Suppressor macrophage treated with lipopolysaccharide for 4 hours (primary cell): ENCODE data around the gene PDE4B.
"Not testable (repeated sequence)": the region's sequence is repeated elsewhere in the genome, so short reads cannot be mapped to it uniquely, and the experiment has no call there.

Experiments used
- DNase-seq: peaks from one replicate; pipeline ENCODE4 v3.0.0-alpha.2; 2020

The PDE4B gene

DNA sequence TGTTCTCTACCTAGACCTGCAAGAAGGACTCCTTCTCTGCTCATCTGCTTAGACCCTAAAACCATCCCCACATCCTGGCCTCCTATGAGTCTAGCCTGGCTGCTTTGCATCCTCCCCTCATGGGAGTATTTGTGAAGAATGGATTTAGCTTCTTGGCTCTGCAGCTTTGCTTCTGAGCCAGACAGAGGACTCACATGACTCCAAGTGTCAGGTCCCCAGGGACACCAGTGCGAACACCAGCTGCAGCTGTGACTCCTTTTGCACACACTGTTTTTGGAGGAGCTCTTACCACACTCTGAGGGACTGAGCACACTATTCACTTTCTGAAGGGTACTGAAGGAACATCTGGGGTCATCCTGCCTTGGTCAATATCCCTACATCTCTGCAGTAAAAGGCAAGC lies 609.5 kb downstream of the PDE4B start:
- DNase-seq = no peak

DNA sequence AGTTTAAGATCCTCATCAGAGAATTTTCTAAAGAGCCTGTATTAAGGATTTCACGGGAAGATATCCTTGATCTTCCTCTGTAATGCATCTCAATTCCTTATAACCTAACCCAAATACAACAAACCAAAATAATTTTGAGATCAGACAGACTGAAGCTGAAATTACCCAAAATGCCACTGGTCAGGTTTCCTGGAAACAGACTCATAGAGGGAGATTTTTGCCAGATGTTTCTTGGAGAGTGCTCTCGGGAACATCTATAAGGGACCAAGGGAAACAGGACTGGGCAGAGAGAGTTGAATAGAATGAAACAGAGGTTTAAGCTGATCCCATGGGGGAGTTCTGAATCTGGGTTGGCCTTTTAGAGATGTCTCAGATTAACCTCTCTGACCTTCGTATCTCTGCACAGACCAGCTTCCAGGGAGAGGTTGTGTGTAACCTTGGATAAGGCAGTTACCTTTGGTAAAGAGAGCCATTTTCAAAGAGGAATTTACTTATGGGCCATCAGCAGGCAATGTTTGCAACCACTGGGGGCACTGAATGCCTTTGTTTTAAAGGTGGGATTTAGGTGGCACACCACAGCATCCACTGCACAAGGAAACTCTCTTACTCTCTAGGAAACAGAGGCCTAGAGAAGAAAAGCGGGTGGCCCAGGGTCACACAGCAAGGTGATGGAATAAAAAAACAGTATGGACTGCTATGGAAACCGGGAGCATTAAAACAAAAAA lies 610.5 kb downstream of the PDE4B start:
- DNase-seq = no peak

DNA sequence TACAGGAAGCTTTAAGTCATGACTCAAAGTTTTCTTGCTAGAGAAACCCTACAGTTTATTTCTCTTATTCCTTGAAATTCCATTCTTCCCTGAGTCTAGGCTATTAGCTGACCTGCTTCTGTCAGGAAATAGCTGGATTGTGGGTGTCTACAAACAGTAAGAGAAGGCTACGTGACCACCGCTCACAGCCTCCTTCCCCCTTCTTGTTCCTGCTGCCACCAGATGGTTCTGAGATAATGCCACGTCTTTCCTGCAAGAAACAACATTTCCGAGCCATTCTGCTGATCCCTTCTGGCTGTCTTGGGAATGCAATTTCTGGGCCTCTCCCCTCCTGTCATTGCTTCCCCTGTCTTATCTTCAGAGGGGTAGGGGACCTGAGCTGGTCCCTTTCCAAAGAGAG lies 612.4 kb downstream of the PDE4B start:
- DNase-seq = peak; percentile 12

DNA sequence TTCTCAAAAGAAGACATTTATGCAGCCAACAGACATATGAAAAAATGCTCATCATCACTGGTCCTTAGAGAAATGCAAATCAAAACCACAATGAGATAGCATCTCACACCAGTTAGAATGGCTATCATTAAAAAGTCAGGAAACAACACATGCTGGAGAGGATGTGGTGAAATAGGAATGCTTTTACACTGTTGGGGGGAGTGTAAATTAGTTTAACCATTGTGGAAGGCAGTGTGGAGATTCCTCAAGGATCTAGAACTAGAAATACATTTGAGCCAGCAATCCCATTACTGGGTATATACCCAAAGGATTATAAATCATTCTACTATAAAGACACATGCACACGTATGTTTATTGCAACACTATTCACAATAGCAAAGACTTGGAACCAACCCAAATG lies 618.8 kb downstream of the PDE4B start:
- not testable (repeated sequence) for DNase-seq

DNA sequence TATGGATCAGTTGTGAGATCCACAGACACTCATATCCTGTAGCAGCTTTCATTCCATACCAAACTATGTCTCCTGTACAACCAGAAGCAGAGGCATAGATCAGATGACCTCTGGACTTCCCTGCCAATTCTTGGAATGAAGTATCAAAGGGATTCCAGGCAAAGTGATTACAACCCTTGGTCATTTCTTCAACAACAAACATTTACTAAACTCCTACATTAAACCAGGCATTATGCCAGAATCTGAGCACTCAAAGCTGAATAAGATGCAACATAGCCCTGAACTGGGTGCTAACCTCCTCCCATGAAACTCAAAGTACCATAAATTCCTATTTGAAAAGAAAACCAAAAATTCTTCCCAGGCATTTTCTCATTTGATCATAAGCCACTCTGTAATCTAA lies 620.0 kb downstream of the PDE4B start:
- DNase-seq = no peak

DNA sequence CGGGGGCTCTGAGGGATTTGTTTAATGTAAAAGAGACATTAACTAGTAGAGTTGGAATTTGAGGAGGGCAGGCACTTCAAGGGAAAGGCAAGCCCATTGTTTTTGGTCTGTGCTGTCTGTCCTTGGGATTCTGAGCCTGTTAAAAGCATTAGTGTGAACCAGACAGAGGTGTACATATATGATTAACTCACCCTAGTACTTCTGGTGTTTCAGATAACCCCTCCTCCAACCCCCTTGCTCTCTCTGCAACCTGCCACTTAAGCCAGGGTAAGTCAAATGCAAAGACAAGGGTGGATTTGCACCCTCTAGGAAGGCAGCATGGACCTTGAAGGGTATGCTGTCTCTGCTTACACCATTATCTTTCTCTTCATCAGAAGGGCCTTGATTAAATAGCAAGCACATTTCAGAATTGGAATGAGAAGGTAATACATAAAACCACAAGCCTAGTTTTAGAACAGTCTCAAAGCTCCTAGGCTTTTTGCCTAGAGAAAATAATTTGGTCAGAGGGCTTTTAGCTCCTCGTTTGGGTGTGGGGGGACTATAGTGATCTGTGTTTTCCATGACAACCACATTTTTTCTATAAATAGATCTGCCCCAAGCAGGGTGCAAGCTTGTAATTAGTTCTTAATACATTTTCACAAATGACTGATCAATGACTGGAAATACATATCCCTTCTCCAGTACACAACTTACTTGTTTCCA lies 620.6 kb downstream of the PDE4B start:
- no peak for DNase-seq

DNA sequence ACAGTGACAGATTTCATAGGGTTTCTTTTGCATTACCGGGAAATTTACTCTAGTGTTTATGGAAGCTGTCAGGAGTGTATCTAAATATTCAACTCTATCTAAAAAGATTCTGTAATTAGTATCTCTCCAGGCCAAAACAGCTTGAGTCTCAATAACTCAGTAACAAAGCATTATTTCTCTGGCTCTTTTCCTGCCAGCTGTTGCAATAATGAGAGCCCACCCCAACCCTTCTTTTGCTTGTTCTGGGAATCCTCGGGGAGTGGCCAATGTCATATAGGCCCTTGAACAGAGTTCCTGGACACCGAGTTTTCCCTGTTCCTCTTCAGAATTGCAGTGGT lies 621.1 kb downstream of the PDE4B start:
- DNase-seq = no peak

DNA sequence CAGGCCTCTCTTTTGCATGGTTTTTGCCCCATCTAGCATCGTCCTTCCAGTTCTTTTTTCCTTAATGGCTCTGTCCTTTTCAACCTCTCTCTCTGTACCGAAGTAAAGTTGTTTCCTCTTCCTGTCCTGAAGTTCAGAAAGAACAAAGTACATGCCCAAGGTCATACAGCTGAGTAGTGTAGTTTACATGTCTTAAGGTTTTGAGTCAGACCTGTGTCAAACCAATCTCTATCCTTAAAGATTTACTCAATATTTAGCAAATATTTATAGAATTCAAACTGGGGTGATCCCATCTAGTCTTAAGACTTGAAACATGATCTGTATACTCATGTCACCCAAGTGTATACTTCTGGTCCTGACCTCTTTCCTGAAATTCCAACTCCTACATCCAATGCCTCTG lies 622.6 kb downstream of the PDE4B start:
- no peak for DNase-seq

DNA sequence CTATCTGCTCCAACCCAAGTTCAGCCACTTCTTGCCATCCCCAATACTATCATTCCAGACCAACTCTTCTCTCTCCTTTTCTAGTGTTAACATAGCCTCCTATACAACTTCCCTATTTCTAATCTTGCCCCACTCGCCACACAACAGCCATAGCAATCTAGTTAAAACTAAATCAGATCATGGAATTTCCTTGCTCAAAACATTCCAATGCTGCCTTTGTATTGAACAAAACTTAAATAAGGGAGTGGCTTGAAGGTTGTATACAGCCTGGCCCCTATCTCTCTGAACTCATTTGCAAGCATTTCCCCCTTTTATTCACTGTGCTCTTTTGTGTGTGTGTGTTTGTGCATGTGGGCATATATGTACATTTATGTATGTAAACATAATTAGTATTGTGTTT lies 623.2 kb downstream of the PDE4B start:
- DNase-seq = peak; percentile 40

DNA sequence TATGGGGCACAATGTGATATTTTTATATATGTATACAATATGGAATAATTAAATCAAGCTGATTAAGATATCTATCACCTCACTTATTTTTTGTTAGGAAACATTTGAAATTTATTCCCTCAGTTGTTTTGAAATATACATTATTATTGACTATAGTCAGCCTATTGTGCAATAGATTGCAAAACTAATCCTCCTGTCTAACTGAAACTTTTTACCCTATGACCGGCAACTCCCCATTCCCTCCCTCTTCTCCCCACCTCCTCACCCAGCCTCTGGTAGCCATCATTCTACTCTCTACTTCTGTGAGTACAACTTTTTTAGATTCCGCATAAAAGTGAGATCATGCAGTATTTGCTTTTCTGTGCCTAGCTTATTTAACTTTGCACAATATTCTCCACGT lies 623.6 kb downstream of the PDE4B start:
- DNase-seq = peak; percentile 87

DNA sequence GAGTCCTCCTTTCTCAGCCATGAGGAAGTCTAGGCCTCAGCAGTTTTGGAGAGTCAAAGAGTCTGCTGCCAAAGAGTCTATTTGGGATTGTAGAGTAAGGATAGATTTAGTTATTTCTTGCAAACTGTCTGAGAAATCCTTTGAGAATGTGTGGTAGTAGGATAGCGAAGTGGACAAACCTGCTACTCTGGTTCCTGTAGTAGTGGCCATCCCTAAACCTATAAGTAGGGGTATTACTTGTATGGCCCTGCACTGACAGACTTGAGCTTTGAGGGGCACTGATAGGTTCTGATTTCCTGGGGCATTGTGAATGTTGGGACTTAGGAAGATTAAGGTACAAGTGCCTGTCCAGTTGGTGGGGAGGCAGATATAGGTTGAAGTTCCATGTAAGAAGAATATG lies 625.3 kb downstream of the PDE4B start:
- no peak for DNase-seq

DNA sequence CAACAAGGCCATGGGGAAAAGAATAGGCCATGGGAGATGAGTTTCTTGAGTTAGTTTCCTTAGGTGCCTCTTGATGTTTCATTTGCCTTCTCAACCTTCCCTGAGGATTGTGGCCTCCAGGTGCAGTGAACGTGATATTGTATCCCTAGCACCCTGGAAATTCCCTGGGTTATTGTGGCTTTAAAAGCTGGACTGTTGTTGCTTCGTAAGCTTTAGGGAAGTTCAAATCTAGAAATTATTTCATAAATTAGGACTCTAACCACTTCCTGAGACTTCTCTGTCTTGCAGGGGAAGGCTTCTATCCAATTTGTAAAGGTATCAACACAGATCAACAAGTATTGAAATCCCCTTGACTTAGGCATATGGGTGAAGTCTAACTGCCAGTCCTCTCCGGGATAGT lies 627.5 kb downstream of the PDE4B start:
- peak; percentile 44 for DNase-seq

DNA sequence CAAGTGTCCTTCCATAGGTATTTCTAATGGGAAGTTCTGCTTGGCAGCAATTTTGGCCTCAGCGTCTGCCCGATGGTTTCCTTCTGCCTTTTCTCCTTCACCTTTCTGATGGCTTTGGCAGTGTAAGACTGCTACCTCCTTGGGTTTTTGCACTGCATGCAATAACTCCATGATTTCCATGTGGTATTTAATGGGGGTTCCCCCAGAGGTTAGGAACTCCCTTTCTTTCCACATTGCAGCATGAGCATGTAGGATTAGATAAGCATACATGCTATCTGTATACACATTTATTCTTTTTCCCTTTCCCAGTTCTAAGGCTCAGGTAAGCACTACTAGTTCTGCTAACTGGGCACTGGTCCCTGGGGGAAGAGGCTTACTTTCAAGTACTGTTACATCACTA lies 628.2 kb downstream of the PDE4B start:
- DNase-seq = peak; percentile 38

DNA sequence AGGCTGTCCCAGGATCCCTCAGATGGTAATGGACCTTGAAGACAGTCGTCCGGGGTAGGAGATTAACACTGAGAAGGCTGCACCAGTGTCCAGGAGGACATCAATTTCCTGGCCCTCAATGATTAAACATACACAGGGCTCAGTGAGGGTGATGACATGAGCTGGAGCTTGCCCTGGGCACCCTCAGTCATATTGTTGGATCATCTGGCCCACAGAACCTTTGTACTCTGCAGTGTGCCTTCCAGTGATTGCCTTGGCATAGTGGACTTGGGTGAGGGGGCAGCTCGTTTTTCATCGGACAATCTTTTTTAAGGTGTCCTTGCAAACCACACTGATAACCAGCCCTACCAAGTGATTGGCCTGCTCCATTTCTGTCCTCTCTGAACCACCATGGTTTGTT lies 630.1 kb downstream of the PDE4B start:
- no peak for DNase-seq
